ENCODE measurements around the gene BHLHA15. TPM values are rescaled to one million over a fixed set of nuclear protein-coding genes. Genes with fewer than 3 reads are reported as not detected.
A peak's percentile ranks its signal among the peaks of the same experiment; 100 is the strongest.

The BHLHA15 gene
- 1 to 10 TPM in 1 of 3 donors, under 1 TPM in 1, not detected in 1; 0.59 to 2.3 TPM for total RNA-seq

DNA sequence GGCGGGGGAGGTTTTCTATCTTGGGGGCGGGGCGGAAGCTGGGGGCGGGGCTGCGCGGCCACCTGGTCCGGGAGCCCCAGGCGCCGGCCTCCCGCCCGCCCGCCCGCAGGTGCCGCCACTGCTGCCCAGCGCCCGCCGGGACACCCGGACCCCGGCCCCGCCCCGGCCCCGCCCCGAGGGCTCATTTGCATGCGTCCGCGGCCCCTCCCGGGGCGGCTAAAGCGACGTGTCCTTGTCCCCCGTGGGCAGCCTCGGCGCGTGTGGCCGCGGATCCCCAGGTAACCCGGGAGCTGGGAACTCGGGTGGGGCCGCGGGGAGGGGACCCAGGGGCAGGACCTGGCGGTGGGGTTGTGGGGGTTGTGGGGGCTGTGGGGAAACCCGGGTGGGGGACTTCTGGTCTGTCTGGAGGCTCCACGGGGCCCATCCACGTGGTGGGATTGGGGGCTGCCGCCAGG is at the start of gene BHLHA15:
Gene BHLHA15, plus strand, starts transcription at position 219 of the 455 bp plus-strand sequence. CDS start 871 bp downstream, outside the sequence.
- Histone ChIP-seq H3K27ac (no peak within 1 kb of the TSS), H3K9me3 (no peaks in the 10 kb centered on the region), H3K4me1 (no peaks in the 10 kb centered on the region), H3K4me3 (peak within 1 kb of the TSS; percentile 13 to 65 (median 44)), H3K27me3 (no peaks in the 10 kb centered on the region), H3K36me3 (no peaks in the 10 kb centered on the region)
- DNase-seq (ENCODE audit: low spot score in 2 of 2): no peak
- intact Hi-C loops (cut with DNase I; ENCODE audit: low total_unique reads): no loop called here
- TF ChIP-seq, protein P1, sequence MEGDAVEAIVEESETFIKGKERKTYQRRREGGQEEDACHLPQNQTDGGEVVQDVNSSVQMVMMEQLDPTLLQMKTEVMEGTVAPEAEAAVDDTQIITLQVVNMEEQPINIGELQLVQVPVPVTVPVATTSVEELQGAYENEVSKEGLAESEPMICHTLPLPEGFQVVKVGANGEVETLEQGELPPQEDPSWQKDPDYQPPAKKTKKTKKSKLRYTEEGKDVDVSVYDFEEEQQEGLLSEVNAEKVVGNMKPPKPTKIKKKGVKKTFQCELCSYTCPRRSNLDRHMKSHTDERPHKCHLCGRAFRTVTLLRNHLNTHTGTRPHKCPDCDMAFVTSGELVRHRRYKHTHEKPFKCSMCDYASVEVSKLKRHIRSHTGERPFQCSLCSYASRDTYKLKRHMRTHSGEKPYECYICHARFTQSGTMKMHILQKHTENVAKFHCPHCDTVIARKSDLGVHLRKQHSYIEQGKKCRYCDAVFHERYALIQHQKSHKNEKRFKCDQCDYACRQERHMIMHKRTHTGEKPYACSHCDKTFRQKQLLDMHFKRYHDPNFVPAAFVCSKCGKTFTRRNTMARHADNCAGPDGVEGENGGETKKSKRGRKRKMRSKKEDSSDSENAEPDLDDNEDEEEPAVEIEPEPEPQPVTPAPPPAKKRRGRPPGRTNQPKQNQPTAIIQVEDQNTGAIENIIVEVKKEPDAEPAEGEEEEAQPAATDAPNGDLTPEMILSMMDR (IDR thresholded peaks at IDR 0.05): no peak
- TF ChIP-seq POLR2AphosphoS5 (IDR thresholded peaks at IDR 0.05): no peak
- TF ChIP-seq POLR2A (IDR thresholded peaks at IDR 0.05): no peak

DNA sequence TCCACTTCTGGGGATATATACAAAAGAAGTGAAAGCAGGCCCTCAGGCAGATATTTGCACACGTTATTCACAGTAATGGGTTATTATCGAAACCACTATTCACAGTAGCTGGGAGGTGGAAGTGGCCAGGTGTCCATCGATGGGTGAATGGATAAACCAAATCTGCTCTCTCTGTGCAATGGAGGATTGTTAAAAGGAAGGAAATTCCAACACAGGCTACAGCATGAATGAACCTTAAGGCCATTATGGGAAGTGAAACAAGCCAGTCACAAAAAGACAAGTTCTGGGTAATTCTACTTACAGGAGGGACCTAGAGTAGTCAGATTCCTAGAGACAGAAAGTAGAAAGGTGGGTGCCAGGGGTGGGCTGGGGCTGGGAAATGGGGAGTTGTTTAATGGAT is 48.5 kb upstream of the BHLHA15 start:
- intact Hi-C loops (cut with DNase I; ENCODE audit: low total_unique reads): loop anchor here (10.0 kb wide), 1 partner anchor 138 kb away; no protein-coding TSS in a partner anchor
- H3K36me3 ChIP-seq: peaks cover 6% of the 10 kb centered on the region
- DNase-seq (ENCODE audit: low spot score in 2 of 2): no peak
- TF ChIP-seq POLR2AphosphoS5 (IDR thresholded peaks at IDR 0.05) (no peak), POLR2A (IDR thresholded peaks at IDR 0.05) (no peak)
- TF ChIP-seq, protein P1 (IDR thresholded peaks at IDR 0.05): no peak
- no peak overlapping the region for H3K27ac ChIP-seq
- no peaks in the 10 kb centered on the region for H3K27me3 ChIP-seq
- H3K4me3 ChIP-seq: no peak overlapping the region
- H3K9me3 ChIP-seq: no peaks in the 10 kb centered on the region
- H3K4me1 ChIP-seq: no peaks in the 10 kb centered on the region

DNA sequence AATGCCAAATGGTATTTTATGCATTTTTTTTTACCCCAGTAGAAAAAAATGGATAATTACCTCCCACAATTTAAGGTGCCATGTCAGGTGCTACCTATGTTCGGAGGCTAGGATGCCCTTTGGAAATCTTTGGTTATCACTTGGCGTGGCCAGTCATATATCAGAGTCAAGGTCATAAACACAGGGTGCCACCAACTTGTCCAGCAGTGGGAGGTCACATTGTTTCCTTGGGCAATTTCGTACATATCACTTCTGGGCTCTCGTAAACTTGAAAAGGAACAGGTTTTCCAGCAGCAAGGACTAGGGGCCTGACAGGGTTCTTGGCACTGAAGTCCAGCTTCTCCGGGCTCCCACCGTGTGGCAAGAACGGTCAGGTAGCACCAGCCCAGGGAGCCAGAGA is 48.0 kb upstream of the BHLHA15 start:
- no peaks in the 10 kb centered on the region for H3K9me3 ChIP-seq
- H3K36me3 ChIP-seq: peaks cover 6% of the 10 kb centered on the region
- TF ChIP-seq POLR2A (IDR thresholded peaks at IDR 0.05) (no peak), POLR2AphosphoS5 (IDR thresholded peaks at IDR 0.05) (no peak)
- TF ChIP-seq, protein P1 (IDR thresholded peaks at IDR 0.05): no peak
- intact Hi-C loops (cut with DNase I; ENCODE audit: low total_unique reads): loop anchor here (10.0 kb wide), 1 partner anchor 138 kb away; no protein-coding TSS in a partner anchor
- no peaks in the 10 kb centered on the region for H3K27me3 ChIP-seq
- no peaks in the 10 kb centered on the region for H3K4me1 ChIP-seq
- DNase-seq (ENCODE audit: low spot score in 2 of 2): no peak
- peak overlapping the region in 1 of 2 donors; percentile 51 for H3K27ac ChIP-seq
- no peak overlapping the region for H3K4me3 ChIP-seq

DNA sequence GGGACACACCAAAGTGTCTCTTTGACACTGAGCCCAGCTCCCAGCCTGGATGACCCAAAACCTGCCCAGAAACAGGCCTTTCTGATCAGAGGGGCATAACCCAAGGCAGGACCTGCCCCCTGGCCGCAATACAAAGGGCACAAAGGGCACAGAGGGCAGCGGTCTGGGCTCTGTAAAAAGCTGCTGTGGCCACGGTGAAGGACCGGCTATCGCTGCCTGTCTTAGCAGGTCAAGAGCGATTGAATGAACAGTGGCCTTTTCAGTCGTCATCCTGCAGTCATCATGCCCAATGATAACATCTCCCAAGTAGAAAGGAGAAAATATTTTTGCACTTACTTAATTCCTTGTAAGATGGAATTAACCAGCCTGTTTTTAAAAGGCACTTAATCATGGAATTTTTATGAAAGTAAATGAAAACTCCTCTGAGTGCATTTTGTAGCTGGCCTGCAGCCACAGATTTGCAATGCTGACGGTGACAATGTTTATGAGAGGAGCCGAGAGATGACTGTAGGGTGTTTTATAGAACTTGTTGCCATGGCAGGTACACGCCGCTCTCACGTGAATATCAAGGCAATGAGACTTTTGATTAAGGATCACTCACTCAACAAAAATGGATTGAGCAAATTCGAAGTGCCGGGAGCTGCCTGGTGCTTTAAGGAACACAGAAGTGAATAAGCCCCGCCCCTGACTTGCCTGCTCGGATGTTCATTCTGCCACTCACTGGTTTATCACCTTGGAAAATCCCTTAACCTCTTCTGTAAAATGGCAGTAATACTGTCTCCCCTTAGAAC is 47.3 kb upstream of the BHLHA15 start:
- H3K27ac ChIP-seq: peak overlapping the region in 1 of 2 donors; percentile 51
- H3K9me3 ChIP-seq: no peaks in the 10 kb centered on the region
- H3K27me3 ChIP-seq: no peaks in the 10 kb centered on the region
- H3K4me1 ChIP-seq: no peaks in the 10 kb centered on the region
- TF ChIP-seq, protein P1 (IDR thresholded peaks at IDR 0.05): no peak
- no peak for TF ChIP-seq POLR2AphosphoS5 (IDR thresholded peaks at IDR 0.05)
- TF ChIP-seq POLR2A (IDR thresholded peaks at IDR 0.05): no peak
- intact Hi-C loops (cut with DNase I; ENCODE audit: low total_unique reads): loop anchor here (10.0 kb wide), 1 partner anchor 139 kb away; no protein-coding TSS in a partner anchor
- no peak overlapping the region for H3K4me3 ChIP-seq
- DNase-seq (ENCODE audit: low spot score in 2 of 2): no peak
- H3K36me3 ChIP-seq: peaks cover 6% of the 10 kb centered on the region

Measured in breast epithelium (tissue), 4 donors.